IMR-90 (cell line): ENCODE data around the gene HYLS1. TPM values are rescaled to one million over a fixed set of nuclear protein-coding genes. Genes with fewer than 3 reads are reported as not detected.

Experiments
- ATAC-seq: fragments of 200-7000 bp; cut with Tn5 transposase; 2 replicates; pipeline ENCODE4 v1.9.1; 2020; ENCODE audit warnings: low read depth, mild to moderate bottlenecking, moderate library complexity
- BruUV-seq: library from RNA; stranded (reverse); fragments of 400-500 nt; replicated peaks from 2 replicates; lab custom pipeline; 2021; lab: Mats Ljungman, UMichigan
- CTCF ChIA-PET: fragments of 300-600 bp; formaldehyde crosslinking; extraction: SDS; loops from one replicate; lab custom pipeline; 2021; ENCODE audit warnings: antibody characterized with exemption; lab: Yijun Ruan, JAX
- POLR2A ChIA-PET: fragments of 300-600 bp; sonication (Branson Sonifier 250); formaldehyde crosslinking; loops from one replicate; lab custom pipeline; 2022; ENCODE audit warnings: antibody characterized with exemption; ENCODE audit not compliant: unreplicated experiment; lab: Charles Lee
- DNase-seq: peaks from one replicate; pipeline ENCODE4 v3.0.0; 2013
- H2AFZ ChIP-seq: replicated peaks from 2 replicates; pipeline ENCODE3; 2013; ENCODE audit warnings: low read length, mild to moderate bottlenecking; ENCODE audit not compliant: poor library complexity
- H2AK5ac ChIP-seq: 2 replicates; pipeline ENCODE4 v1.6.1; 2013; ENCODE audit warnings: low read depth, low read length, inconsistent platforms
- H2AK9ac ChIP-seq: replicated peaks from 2 replicates; pipeline ENCODE3; 2013; ENCODE audit warnings: mild to moderate bottlenecking, low read depth, low read length, moderate library complexity; ENCODE audit not compliant: poor library complexity
- H2BK120ac ChIP-seq: 2 replicates; pipeline ENCODE4 v1.6.1; 2013; ENCODE audit warnings: low read depth, low read length, inconsistent platforms
- H2BK15ac ChIP-seq: 3 replicates; pipeline ENCODE4 v1.6.1; 2013; ENCODE audit warnings: low read depth, low read length, inconsistent platforms
- H2BK20ac ChIP-seq: 2 replicates; pipeline ENCODE4 v1.6.1; 2013; ENCODE audit warnings: low read depth, mild to moderate bottlenecking, inconsistent platforms, low read length, moderate library complexity
- H2BK5ac ChIP-seq: 2 replicates; pipeline ENCODE4 v1.6.1; 2013; ENCODE audit warnings: mild to moderate bottlenecking, low read depth, low read length, inconsistent platforms; ENCODE audit not compliant: poor library complexity, severe bottlenecking
- H3K14ac ChIP-seq: replicated peaks from 2 replicates; pipeline ENCODE4 v1.6.1; 2013; ENCODE audit warnings: low read depth, low read length, inconsistent platforms
- H3K18ac ChIP-seq: 2 replicates; pipeline ENCODE4 v1.6.1; 2013; ENCODE audit warnings: low read depth, low read length, control low read depth
- H3K23ac ChIP-seq: 2 replicates; pipeline ENCODE4 v1.6.1; 2013; ENCODE audit warnings: low read depth, low read length, inconsistent platforms
- H3K27ac ChIP-seq: 2 replicates; pipeline ENCODE4 v1.5.1; 2013; ENCODE audit warnings: mild to moderate bottlenecking, control low read depth, low read length; ENCODE audit not compliant: insufficient read depth
- H3K27me3 ChIP-seq: 2 replicates; pipeline ENCODE4 v1.6.1; 2013; ENCODE audit warnings: low read length; ENCODE audit not compliant: control insufficient read depth, insufficient read depth
- H3K36me3 ChIP-seq: 2 replicates; pipeline ENCODE4 v1.6.1; 2013; ENCODE audit warnings: low read length, mixed read lengths; ENCODE audit not compliant: control insufficient read depth, insufficient read depth
- H3K4ac ChIP-seq: 2 replicates; pipeline ENCODE4 v1.6.1; 2013; ENCODE audit warnings: low read depth, low read length, inconsistent platforms
- H3K4me1 ChIP-seq: 2 replicates; pipeline ENCODE4 v1.6.1; 2013; ENCODE audit warnings: low read length, mixed read lengths; ENCODE audit not compliant: control insufficient read depth, insufficient read depth
- H3K4me2 ChIP-seq: 2 replicates; pipeline ENCODE4 v1.6.1; 2013; ENCODE audit warnings: low read depth, mild to moderate bottlenecking, control low read depth, low read length, moderate library complexity
- H3K4me3 ChIP-seq: 2 replicates; pipeline ENCODE4 v1.5.1; 2013; ENCODE audit warnings: low read depth, mild to moderate bottlenecking, control low read depth, low read length, moderate library complexity; ENCODE audit not compliant: insufficient read depth
- H3K56ac ChIP-seq: 2 replicates; pipeline ENCODE4 v1.6.1; 2013; ENCODE audit warnings: low read length, inconsistent platforms; ENCODE audit not compliant: insufficient read depth; ENCODE audit errors: extremely low read depth
- H3K79me1 ChIP-seq, 2 experiments: 2 replicates each; pipeline ENCODE4 v1.6.1; 2013; ENCODE audit warnings: low read length in 2 of 2, inconsistent platforms in 1 of 2, low read depth in 1 of 2
- H3K9ac ChIP-seq: 2 replicates; pipeline ENCODE4 v1.6.1; 2013; ENCODE audit warnings: low read depth, low read length, control low read depth
- H3K9me1 ChIP-seq: 2 replicates; pipeline ENCODE4 v1.6.1; 2013; ENCODE audit warnings: low read length, inconsistent platforms; ENCODE audit not compliant: insufficient read depth
- H3K9me3 ChIP-seq: 2 replicates; pipeline ENCODE4 v1.6.1; 2013; ENCODE audit warnings: low read length; ENCODE audit not compliant: control insufficient read depth, insufficient read depth
- H4K20me1 ChIP-seq: 2 replicates; pipeline ENCODE4 v1.6.1; 2013; ENCODE audit warnings: low read length, inconsistent platforms; ENCODE audit not compliant: insufficient read depth
- H4K5ac ChIP-seq: 2 replicates; pipeline ENCODE4 v1.6.1; 2013; ENCODE audit warnings: mild to moderate bottlenecking, low read depth, low read length, control low read depth
- H4K8ac ChIP-seq, 2 experiments: 2 replicates each; pipeline ENCODE4 v1.6.1; 2013; ENCODE audit warnings: low read depth in 2 of 2, low read length in 2 of 2, control low read depth in 1 of 2, inconsistent platforms in 1 of 2
- H4K91ac ChIP-seq: 2 replicates; pipeline ENCODE4 v1.6.1; 2013; ENCODE audit warnings: low read depth, low read length, inconsistent platforms; ENCODE audit not compliant: insufficient read depth
- CEBPB ChIP-seq: IDR thresholded peaks from 2 replicates; pipeline ENCODE4 v1.6.1; 2012; ENCODE audit warnings: low read depth, low read length, improper control_type of control experiment
- CHD1 ChIP-seq: IDR thresholded peaks from 2 replicates; pipeline ENCODE4 v1.6.1; 2012; ENCODE audit warnings: low read depth, low read length, improper control_type of control experiment
- CTCF ChIP-seq: conservative IDR thresholded peaks from 2 replicates; pipeline ENCODE4 v1.5.1; 2012; ENCODE audit warnings: mild to moderate bottlenecking, low read depth, low read length, improper control_type of control experiment
- FOS ChIP-seq: fragments of 150-350 bp; IDR thresholded peaks from 2 replicates; pipeline ENCODE4 v1.6.1; 2016; ENCODE audit warnings: low read depth, low read length
- MAZ ChIP-seq: IDR thresholded peaks from 2 replicates; pipeline ENCODE4 v1.6.1; 2012; ENCODE audit warnings: low read depth, mild to moderate bottlenecking, low read length, improper control_type of control experiment, moderate library complexity, borderline replicate concordance
- NFE2L2 ChIP-seq: fragments of 150-350 bp; IDR thresholded peaks from 2 replicates; pipeline ENCODE4 v1.6.1; 2016; ENCODE audit warnings: low read depth, mild to moderate bottlenecking, low read length
- POLR2A ChIP-seq: IDR thresholded peaks from 2 replicates; pipeline ENCODE4 v1.6.1; 2012; ENCODE audit warnings: mild to moderate bottlenecking, low read depth, low read length
- RCOR1 ChIP-seq: IDR thresholded peaks from 2 replicates; pipeline ENCODE4 v1.6.1; 2012; ENCODE audit warnings: mild to moderate bottlenecking, low read length, improper control_type of control experiment; ENCODE audit not compliant: insufficient replicate concordance
- WGBS, 2 experiments: methylation state at CpG; one replicate each; pipeline versions ENCODE4 v1.1.5 to v1.1.7; 2013; ENCODE audit warnings: missing lambda C conversion rate in 2 of 2; ENCODE audit not compliant: insufficient read length in 1 of 2; ENCODE audit errors: extremely low coverage in 2 of 2; 5-methylcytosine and 5-hydroxymethylcytosine counted together
- dilution Hi-C: fragments of 300-500 bp; cut with HindIII; formaldehyde crosslinking; loops from one replicate; pipeline ENCODE4 v1.14.3; 2018; ENCODE audit warnings: low sequenced_read_pairs; ENCODE audit not compliant: unreplicated experiment
- in situ Hi-C: fragments of 300-500 bp; cut with MboI; formaldehyde crosslinking; loops from 3 replicates; pipeline ENCODE4 v1.14.3; 2019; ENCODE audit warnings: low sequenced_read_pairs, inconsistent platforms, mixed read lengths
- intact Hi-C: fragments of 100-400 bp; cut with micrococcal nuclease; formaldehyde crosslinking; loops from 2 replicates; pipeline ENCODE4 v1.10.0; 2022
- polyA plus RNA-seq, 3 experiments: library from polyadenylated mRNA; depleted of rRNA; stranded (reverse); fragments of >200 nt; gene quantifications; 2 replicates each; pipeline ENCODE4 v1.2.3, GENCODE V29; 2012; ENCODE audit warnings: low replicate concordance in 1 of 3
- total RNA-seq: library from RNA; depleted of rRNA; stranded (reverse); fragments of >200 nt; gene quantifications from 2 replicates; pipeline ENCODE4 v1.2.3, GENCODE V29; 2012
- TF ChIP-seq, protein P1 (sequence below): fragments of 150-350 bp; IDR thresholded peaks from 2 replicates; pipeline ENCODE4 v1.6.1; 2016; ENCODE audit warnings: low read depth, mild to moderate bottlenecking, low read length, moderate library complexity, borderline replicate concordance

The HYLS1 gene
- total and polyA plus RNA-seq, 2 of the 4 experiments (the other 2 are of a cell fraction), result 5.1 to 8.1 TPM

- Histone ChIP-seq H3K9me3 (peaks cover 2% of the 10 kb centered on the region; the same call in 1 of the 2 replicates), H3K79me1 (no peaks in the 10 kb centered on the region), H2AK9ac (no peak overlapping the region), H3K27ac (no peak overlapping the region), H4K8ac (no peak overlapping the region), H3K36me3 (no peaks in the 10 kb centered on the region), H3K4ac (no peak overlapping the region), H4K20me1 (no peaks in the 10 kb centered on the region), H3K56ac (no peak overlapping the region), H2BK120ac (no peak overlapping the region), H3K18ac (no peak overlapping the region), H2BK5ac (no peak overlapping the region), H4K5ac (no peak overlapping the region), H2AFZ (no peak overlapping the region), H3K9ac (no peak overlapping the region), H3K14ac (no peak overlapping the region), H3K4me3 (no peak overlapping the region), H3K27me3 (no peaks in the 10 kb centered on the region), H2BK20ac (no peak overlapping the region), H3K4me1 (no peaks in the 10 kb centered on the region), H4K91ac (no peak overlapping the region), H3K4me2 (no peak overlapping the region), H2BK15ac (no peak overlapping the region), H3K23ac (no peak overlapping the region), H3K9me1 (no peaks in the 10 kb centered on the region), H2AK5ac (no peak overlapping the region)
- ChIA-PET CTCF (no interaction called here), POLR2A (no interaction called here)
- TF ChIP-seq FOS (no peak), POLR2A (no peak), RCOR1 (no peak), CEBPB (no peak), CTCF (no peak), MAZ (no peak), NFE2L2 (no peak), CHD1 (no peak)
- TF ChIP-seq, protein P1, sequence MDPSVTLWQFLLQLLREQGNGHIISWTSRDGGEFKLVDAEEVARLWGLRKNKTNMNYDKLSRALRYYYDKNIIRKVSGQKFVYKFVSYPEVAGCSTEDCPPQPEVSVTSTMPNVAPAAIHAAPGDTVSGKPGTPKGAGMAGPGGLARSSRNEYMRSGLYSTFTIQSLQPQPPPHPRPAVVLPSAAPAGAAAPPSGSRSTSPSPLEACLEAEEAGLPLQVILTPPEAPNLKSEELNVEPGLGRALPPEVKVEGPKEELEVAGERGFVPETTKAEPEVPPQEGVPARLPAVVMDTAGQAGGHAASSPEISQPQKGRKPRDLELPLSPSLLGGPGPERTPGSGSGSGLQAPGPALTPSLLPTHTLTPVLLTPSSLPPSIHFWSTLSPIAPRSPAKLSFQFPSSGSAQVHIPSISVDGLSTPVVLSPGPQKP, result no peak
- intact Hi-C loops (no loop called here), dilution Hi-C loops (no loop called here), in situ Hi-C loops (no loop called here)
- DNase-seq (no peak), ATAC-seq (no peak)
- WGBS, 2 experiments, result no CpG with 5 or more reads among the region's 3 CpGs
- no TSS peak for BruUV-seq
Measured at GRCh38 chr11:125842321-125842948, 45.0 kb upstream of the HYLS1 start.
